Measurements from ENCODE around the gene AMFR. TPM values are rescaled to one million over a fixed set of nuclear protein-coding genes. Genes with fewer than 3 reads are reported as not detected.

Gene AMFR
- total and polyA plus RNA-seq, 2 of the 13 experiments (the other 11 are each of a cell fraction or from before 2014, with no cell fraction given) = 52.9 to 108 TPM

DNA sequence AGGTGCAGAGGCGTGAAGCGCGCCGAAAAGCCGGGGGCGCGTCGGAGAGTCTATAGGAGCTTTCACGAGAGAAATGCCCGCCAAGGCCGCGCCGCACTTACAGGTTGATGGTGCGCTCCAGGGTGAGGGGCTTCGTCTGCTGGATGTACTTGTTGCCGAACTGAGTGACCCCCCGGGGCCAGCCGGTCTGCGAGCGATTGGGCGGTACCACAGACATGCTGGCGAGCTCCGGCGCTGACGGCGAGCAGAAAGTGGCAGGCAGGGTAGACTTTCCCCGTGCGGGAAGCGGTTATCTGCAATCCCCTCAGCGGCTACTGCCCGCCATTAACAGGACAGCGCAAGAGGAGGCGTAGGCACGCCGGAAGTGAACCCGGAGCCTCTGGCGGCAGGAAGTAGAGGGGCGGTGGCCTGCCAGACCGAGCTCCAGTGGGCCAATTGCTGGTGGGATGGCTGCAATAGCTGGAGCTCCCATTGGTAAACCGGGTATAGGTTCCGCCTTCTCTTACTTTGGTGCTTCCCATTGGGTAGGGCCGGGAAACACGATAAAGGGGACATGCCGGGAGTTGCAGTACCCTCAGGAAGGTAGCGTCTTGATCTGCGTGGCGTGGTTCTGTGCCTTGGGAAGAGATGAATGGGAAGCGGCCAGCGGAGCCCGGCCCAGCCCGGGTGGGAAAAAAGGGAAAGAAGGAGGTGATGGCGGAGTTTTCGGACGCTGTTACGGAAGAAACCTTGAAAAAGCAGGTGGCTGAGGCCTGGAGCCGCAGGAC lies 25.8 kb upstream of the AMFR start, which contains the start of the genes NUDT21 and OGFOD1 (continued):
- TF ChIP-seq, protein P1, sequence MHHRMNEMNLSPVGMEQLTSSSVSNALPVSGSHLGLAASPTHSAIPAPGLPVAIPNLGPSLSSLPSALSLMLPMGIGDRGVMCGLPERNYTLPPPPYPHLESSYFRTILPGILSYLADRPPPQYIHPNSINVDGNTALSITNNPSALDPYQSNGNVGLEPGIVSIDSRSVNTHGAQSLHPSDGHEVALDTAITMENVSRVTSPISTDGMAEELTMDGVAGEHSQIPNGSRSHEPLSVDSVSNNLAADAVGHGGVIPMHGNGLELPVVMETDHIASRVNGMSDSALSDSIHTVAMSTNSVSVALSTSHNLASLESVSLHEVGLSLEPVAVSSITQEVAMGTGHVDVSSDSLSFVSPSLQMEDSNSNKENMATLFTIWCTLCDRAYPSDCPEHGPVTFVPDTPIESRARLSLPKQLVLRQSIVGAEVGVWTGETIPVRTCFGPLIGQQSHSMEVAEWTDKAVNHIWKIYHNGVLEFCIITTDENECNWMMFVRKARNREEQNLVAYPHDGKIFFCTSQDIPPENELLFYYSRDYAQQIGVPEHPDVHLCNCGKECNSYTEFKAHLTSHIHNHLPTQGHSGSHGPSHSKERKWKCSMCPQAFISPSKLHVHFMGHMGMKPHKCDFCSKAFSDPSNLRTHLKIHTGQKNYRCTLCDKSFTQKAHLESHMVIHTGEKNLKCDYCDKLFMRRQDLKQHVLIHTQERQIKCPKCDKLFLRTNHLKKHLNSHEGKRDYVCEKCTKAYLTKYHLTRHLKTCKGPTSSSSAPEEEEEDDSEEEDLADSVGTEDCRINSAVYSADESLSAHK (CRISPR knock-in tag; IDR thresholded peaks at IDR 0.05; ENCODE audit: borderline replicate concordance) = no peak
- TF ChIP-seq ZNF337 (CRISPR knock-in tag; IDR thresholded peaks at IDR 0.05; ENCODE audit: borderline replicate concordance, low read depth) = peak; percentile 85
- TF ChIP-seq, protein P2, sequence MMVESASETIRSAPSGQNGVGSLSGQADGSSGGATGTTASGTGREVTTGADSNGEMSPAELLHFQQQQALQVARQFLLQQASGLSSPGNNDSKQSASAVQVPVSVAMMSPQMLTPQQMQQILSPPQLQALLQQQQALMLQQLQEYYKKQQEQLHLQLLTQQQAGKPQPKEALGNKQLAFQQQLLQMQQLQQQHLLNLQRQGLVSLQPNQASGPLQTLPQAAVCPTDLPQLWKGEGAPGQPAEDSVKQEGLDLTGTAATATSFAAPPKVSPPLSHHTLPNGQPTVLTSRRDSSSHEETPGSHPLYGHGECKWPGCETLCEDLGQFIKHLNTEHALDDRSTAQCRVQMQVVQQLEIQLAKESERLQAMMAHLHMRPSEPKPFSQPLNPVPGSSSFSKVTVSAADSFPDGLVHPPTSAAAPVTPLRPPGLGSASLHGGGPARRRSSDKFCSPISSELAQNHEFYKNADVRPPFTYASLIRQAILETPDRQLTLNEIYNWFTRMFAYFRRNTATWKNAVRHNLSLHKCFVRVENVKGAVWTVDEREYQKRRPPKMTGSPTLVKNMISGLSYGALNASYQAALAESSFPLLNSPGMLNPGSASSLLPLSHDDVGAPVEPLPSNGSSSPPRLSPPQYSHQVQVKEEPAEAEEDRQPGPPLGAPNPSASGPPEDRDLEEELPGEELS (CRISPR knock-in tag; IDR thresholded peaks at IDR 0.05) = no peak; the same call in 1 of the 2 replicates
- TF ChIP-seq ZNF530 (CRISPR knock-in tag; IDR thresholded peaks at IDR 0.05; ENCODE audit: low read depth) = no peak
- TF ChIP-seq MED1 (CRISPR knock-in tag; IDR thresholded peaks at IDR 0.05) = peak; percentile 55; the same call in 1 of the 2 replicates
- no peak for TF ChIP-seq ZNF558 (CRISPR knock-in tag; IDR thresholded peaks at IDR 0.05; ENCODE audit: borderline replicate concordance)
- peak; percentile 100 for TF ChIP-seq ZNF816 (CRISPR knock-in tag; IDR thresholded peaks at IDR 0.05; ENCODE audit: borderline replicate concordance)
- TF ChIP-seq RBM39 (IDR thresholded peaks at IDR 0.05; ENCODE audit: low read depth, low read length, poor library complexity, severe bottlenecking) = peak; percentile 70
- TF ChIP-seq, protein P3, sequence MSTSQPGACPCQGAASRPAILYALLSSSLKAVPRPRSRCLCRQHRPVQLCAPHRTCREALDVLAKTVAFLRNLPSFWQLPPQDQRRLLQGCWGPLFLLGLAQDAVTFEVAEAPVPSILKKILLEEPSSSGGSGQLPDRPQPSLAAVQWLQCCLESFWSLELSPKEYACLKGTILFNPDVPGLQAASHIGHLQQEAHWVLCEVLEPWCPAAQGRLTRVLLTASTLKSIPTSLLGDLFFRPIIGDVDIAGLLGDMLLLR (CRISPR knock-in tag; IDR thresholded peaks at IDR 0.05) = peak; percentile 44; the same call in 1 of the 2 replicates
- TF ChIP-seq BRCA1 (CRISPR knock-in tag; IDR thresholded peaks at IDR 0.05) = peak; percentile 73; the same call in 1 of the 2 replicates
- TF ChIP-seq NR2F1 (CRISPR knock-in tag; IDR thresholded peaks at IDR 0.05) = no peak
- peak; percentile 70; the same call in 1 of the 2 replicates for TF ChIP-seq ZNF709 (CRISPR knock-in tag; IDR thresholded peaks at IDR 0.05)
- no peak for TF ChIP-seq SP1 (IDR thresholded peaks at IDR 0.05)
- TF ChIP-seq SP1 (CRISPR knock-in tag; IDR thresholded peaks at IDR 0.05) = peak; percentile 89
- TF ChIP-seq ZFP91 (CRISPR knock-in tag; IDR thresholded peaks at IDR 0.05; ENCODE audit: borderline replicate concordance) = peak; percentile 95
- TF ChIP-seq RXRA (CRISPR knock-in tag; IDR thresholded peaks at IDR 0.05) = peak; percentile 74
- TF ChIP-seq SYNCRIP (IDR thresholded peaks at IDR 0.05; ENCODE audit: insufficient read depth, low read depth, low read length) = no peak
- no peak for TF ChIP-seq SIN3B (IDR thresholded peaks at IDR 0.05; ENCODE audit: low read length)
- peak; percentile 94 for TF ChIP-seq YEATS4 (CRISPR knock-in tag; IDR thresholded peaks at IDR 0.05; ENCODE audit: borderline replicate concordance)
- 0 out of 2 replicates have a peak, but pooled peaks have one; percentile 56 for TF ChIP-seq MTERF4 (CRISPR knock-in tag; IDR thresholded peaks at IDR 0.05)
- no peak for TF ChIP-seq RORA (CRISPR knock-in tag; IDR thresholded peaks at IDR 0.05)
